Posterior vena cava (tissue), 2 donors: ENCODE results near the gene YES1. TPM values are rescaled to one million over a fixed set of nuclear protein-coding genes. Genes with fewer than 3 reads are reported as not detected.

Experiments
- DNase-seq: peaks from one replicate; pipeline ENCODE4 v3.0.0-alpha.2; 2020; ENCODE audit warnings: low spot score
- intact Hi-C, 2 donors: fragments of 100-400 bp; cut with DNase I; formaldehyde crosslinking; loops; one replicate each; pipeline versions ENCODE4 v1.14.1 to v1.14.2; 2022 to 2023
- long read RNA-seq, 2 donors: library from polyadenylated mRNA; unstranded; transcript quantifications; one replicate each; pipeline ENCODE4 v2.0.0, GENCODE V29; 2020 to 2021
- total RNA-seq, 2 donors: library from RNA; stranded (reverse); fragmentation: NEBNext Ultra II Directional; extraction: Animal tissue kit (Norgen Biotek cat#: 25700); gene quantifications; one replicate each; pipeline ENCODE4 v1.2.1, GENCODE V29; 2021
- donor health status: DM: yes; HTN: yes; CAD: no.
- donor health status: DM: yes; HTN: yes; CAD: no.

The YES1 gene
- 10 to 100 TPM; 28.7 to 51.6 TPM for total RNA-seq
- long read RNA-seq, donor 1, full-length matches to known transcripts = 7 of 10 reads
- long read RNA-seq, donor 1, partial matches to known transcripts = 3 of 10 reads
- long read RNA-seq, donor 1, other reads (novel, unspliced or antisense) = 0 of 10 reads
- long read RNA-seq, donor 2, full-length matches to known transcripts = 2 of 12 reads
- long read RNA-seq, donor 2, partial matches to known transcripts = 3 of 12 reads
- long read RNA-seq, donor 2, other reads (novel, unspliced or antisense) = 7 of 12 reads

- intact Hi-C loops = no loop called here
Observed at GRCh38 chr18:811892-812375, at the start of gene YES1. TSS of gene YES1 (minus strand) at chr18:812242. CDS start at chr18:756827, 55,415 bp downstream.

GRCh38 chr18:857986-858385 is 45.9 kb upstream of the YES1 start:
- DNase-seq = no peak
- intact Hi-C loops = no loop called here

More at GRCh38 chr18:811892-812375, at the start of gene YES1:
- DNase-seq = peak; percentile 85

GRCh38 chr18:853471-853870 is 41.4 kb upstream of the YES1 start:
- intact Hi-C loops = no loop called here
- DNase-seq = no peak

- DNase-seq = no peak
- intact Hi-C loops = no loop called here
Observed at GRCh38 chr18:850960-851359, 38.9 kb upstream of the YES1 start.

GRCh38 chr18:849021-849420 is 37.0 kb upstream of the YES1 start:
- DNase-seq = no peak
- intact Hi-C loops = no loop called here

GRCh38 chr18:848062-848861 is 36.2 kb upstream of the YES1 start:
- DNase-seq = no peak
- intact Hi-C loops = no loop called here

- intact Hi-C loops = no loop called here
- DNase-seq = no peak
Observed at GRCh38 chr18:845152-845819, 33.2 kb upstream of the YES1 start.

- intact Hi-C loops = no loop called here
- DNase-seq = no peak
Observed at GRCh38 chr18:841647-842370, 29.8 kb upstream of the YES1 start.

GRCh38 chr18:840516-840915 is 28.5 kb upstream of the YES1 start:
- intact Hi-C loops = no loop called here
- no peak for DNase-seq

- intact Hi-C loops = no loop called here
- no peak for DNase-seq
Observed at GRCh38 chr18:840023-840408, 28.0 kb upstream of the YES1 start.

- peak; percentile 95 for DNase-seq
- intact Hi-C loops = no loop called here
Observed at GRCh38 chr18:839224-840022, 27.4 kb upstream of the YES1 start.

GRCh38 chr18:837922-838321 is 25.9 kb upstream of the YES1 start:
- intact Hi-C loops = no loop called here

GRCh38 chr18:834082-834720 is 22.2 kb upstream of the YES1 start:
- intact Hi-C loops = loop anchor here (5.0 kb wide), 2 partner anchors 87 to 92 kb away; no protein-coding TSS in a partner anchor

More at GRCh38 chr18:837922-838321, 25.9 kb upstream of the YES1 start:
- DNase-seq = no peak

GRCh38 chr18:833197-833596 is 21.2 kb upstream of the YES1 start:
- intact Hi-C loops = loop anchor here (5.0 kb wide), 2 partner anchors 86 to 91 kb away; no protein-coding TSS in a partner anchor
- DNase-seq = no peak

More at GRCh38 chr18:834082-834720, 22.2 kb upstream of the YES1 start:
- DNase-seq = no peak

GRCh38 chr18:832085-832681 is 20.1 kb upstream of the YES1 start:
- DNase-seq = no peak
- intact Hi-C loops = loop anchor here (5.0 kb wide), 2 partner anchors 85 to 90 kb away; no protein-coding TSS in a partner anchor

- intact Hi-C loops = loop anchor here (5.0 kb wide), 2 partner anchors 83 to 88 kb away; no protein-coding TSS in a partner anchor
- DNase-seq = no peak
Observed at GRCh38 chr18:830315-830901, 18.4 kb upstream of the YES1 start.

GRCh38 chr18:829432-829831 is 17.4 kb upstream of the YES1 start:
- no peak for DNase-seq
- intact Hi-C loops = loop anchor here in 1 of 2 donors (5.0 kb wide), 1 partner anchor 1463 kb away; no protein-coding TSS in a partner anchor
